SK-N-SH (cell line): Measurements from ENCODE around the gene SLC30A2.

Experiments used
- TAF1 ChIP-seq: IDR thresholded peaks from 2 replicates; pipeline ENCODE4 v1.6.1; 2012; ENCODE audit warnings: low read depth, mild to moderate bottlenecking, low read length, moderate library complexity, borderline replicate concordance
- TF ChIP-seq, protein P1 (sequence below): fragments of 200-600 bp; sonication (generic); IDR thresholded peaks from 2 replicates; pipeline ENCODE4 v1.6.1; 2017; ENCODE audit warnings: antibody characterized with exemption, mild to moderate bottlenecking, moderate library complexity

DNA sequence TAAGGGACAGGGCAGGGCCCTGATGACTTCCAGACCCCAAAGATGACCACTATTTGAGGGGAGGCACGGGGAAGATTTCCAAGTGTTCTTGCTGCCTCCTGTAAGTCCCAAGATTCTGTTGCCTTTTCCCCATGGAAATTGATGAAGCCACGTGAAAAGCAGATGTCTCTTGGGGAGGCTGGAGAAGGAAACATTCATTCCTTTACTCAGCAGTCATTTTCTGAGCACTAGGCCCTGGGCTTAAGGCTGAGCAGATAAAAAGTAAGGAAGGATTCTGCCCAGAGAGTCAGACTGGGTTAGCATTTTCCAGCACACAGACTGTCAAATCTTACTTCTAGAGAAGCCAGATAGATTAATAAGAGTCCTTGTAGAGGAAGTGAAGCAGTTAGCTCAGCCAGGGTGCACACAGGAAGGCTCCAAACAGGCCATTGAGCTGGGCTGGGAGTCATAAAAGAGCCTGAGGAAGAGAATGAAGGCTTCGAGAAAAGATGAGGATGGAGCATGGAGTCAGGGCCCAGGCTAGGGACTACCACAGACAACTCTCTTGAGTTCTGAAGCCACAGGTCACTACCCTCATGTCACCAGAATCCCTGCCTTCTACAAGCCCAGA, 14.2 kb downstream of the SLC30A2 start:
- no peak for TF ChIP-seq TAF1
- TF ChIP-seq, protein P1, sequence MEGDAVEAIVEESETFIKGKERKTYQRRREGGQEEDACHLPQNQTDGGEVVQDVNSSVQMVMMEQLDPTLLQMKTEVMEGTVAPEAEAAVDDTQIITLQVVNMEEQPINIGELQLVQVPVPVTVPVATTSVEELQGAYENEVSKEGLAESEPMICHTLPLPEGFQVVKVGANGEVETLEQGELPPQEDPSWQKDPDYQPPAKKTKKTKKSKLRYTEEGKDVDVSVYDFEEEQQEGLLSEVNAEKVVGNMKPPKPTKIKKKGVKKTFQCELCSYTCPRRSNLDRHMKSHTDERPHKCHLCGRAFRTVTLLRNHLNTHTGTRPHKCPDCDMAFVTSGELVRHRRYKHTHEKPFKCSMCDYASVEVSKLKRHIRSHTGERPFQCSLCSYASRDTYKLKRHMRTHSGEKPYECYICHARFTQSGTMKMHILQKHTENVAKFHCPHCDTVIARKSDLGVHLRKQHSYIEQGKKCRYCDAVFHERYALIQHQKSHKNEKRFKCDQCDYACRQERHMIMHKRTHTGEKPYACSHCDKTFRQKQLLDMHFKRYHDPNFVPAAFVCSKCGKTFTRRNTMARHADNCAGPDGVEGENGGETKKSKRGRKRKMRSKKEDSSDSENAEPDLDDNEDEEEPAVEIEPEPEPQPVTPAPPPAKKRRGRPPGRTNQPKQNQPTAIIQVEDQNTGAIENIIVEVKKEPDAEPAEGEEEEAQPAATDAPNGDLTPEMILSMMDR, result no peak
